ENCODE measurements around the gene SMIM1.
"Not testable (repeated sequence)": the region's sequence is repeated elsewhere in the genome, so short reads cannot be mapped to it uniquely, and the experiment has no call there.

SMIM1 gene, protein sequence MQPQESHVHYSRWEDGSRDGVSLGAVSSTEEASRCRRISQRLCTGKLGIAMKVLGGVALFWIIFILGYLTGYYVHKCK

DNA sequence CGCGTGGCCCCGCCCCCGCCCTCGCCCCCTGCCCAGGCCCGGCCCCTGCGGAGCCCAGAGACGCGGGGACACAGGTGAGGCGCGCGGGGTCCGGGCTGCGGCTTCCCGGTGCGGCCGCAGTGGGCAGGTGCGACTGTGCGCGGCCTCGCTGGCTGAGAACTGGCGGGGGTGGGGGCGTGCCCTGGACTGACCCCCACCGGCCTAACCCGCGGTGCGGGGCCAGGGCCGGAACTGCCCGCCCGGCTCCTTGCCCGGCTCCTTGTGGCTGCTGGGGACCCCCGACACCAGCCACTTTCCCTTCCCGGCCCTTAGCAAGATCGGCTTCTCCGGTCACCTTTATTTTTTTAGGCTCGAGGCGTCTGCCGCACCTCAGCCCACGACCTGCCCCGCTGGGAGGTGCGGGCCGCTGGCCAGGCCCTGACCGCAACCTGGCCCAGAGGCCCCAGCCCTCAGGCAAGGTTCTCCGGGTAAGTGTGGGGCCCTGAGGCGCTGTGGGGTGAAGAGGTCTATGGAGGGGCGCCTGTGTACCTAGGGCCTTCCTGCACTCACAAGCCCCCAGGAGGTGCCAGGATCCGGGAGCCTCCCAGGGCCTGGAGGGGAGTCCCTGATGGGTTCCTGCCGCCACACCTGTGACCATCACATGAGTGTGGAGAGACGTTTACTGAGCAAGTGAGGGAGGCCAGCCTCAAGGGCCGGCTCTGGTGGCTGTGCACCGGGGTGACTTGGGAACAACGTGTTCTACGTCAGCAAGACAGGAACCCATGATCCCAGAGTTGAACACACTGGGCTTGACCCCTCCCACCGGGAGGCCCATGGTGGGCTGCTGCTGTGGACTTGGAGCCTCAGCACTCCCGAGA, at the start of gene SMIM1:
SMIM1 (plus strand) TSS at position 35 of the 857 bp plus-strand sequence. CDS start 2,625 bp downstream, outside the sequence.
- Mint-ChIP-seq H3K36me3 (no peaks in the 10 kb centered on the region), H3K4me3 (peak within 1 kb of the TSS; percentile 80), H3K9me3 (ENCODE audit: low read depth) (no peaks in the 10 kb centered on the region), H3K4me1 (ENCODE audit: low read depth) (peaks cover 9% of the 10 kb centered on the region), H3K27me3 (no peaks in the 10 kb centered on the region), H3K27ac (peak within 1 kb of the TSS; percentile 83)

GRCh38 chr1:3722846-3723245, 49.7 kb upstream of the SMIM1 start:
- no peaks in the 10 kb centered on the region for H3K9me3 Mint-ChIP-seq (ENCODE audit: low read depth)
- peaks cover 1% of the 10 kb centered on the region for H3K27me3 Mint-ChIP-seq
- no peaks in the 10 kb centered on the region for H3K36me3 Mint-ChIP-seq
- H3K27ac Mint-ChIP-seq = no peak overlapping the region
- no peak overlapping the region for H3K4me3 Mint-ChIP-seq
- peaks cover 1% of the 10 kb centered on the region for H3K4me1 Mint-ChIP-seq (ENCODE audit: low read depth)

GRCh38 chr1:3724416-3725030, 48.0 kb upstream of the SMIM1 start:
- not testable (repeated sequence) for H3K27me3 Mint-ChIP-seq; H3K9me3 Mint-ChIP-seq (ENCODE audit: low read depth); H3K4me3 Mint-ChIP-seq; H3K4me1 Mint-ChIP-seq (ENCODE audit: low read depth); H3K36me3 Mint-ChIP-seq; H3K27ac Mint-ChIP-seq

- no peak overlapping the region for H3K27ac Mint-ChIP-seq
- H3K9me3 Mint-ChIP-seq (ENCODE audit: low read depth) = no peaks in the 10 kb centered on the region
- no peak overlapping the region for H3K4me3 Mint-ChIP-seq
- peaks cover 1% of the 10 kb centered on the region for H3K27me3 Mint-ChIP-seq
- no peaks in the 10 kb centered on the region for H3K36me3 Mint-ChIP-seq
- H3K4me1 Mint-ChIP-seq (ENCODE audit: low read depth) = peaks cover 1% of the 10 kb centered on the region
These were observed 47.2 kb upstream of the SMIM1 start for GRCh38 chr1:3725366-3725765.

- peaks cover 1% of the 10 kb centered on the region for H3K27me3 Mint-ChIP-seq
- no peaks in the 10 kb centered on the region for H3K9me3 Mint-ChIP-seq (ENCODE audit: low read depth)
- H3K36me3 Mint-ChIP-seq = no peaks in the 10 kb centered on the region
- no peak overlapping the region for H3K4me3 Mint-ChIP-seq
- no peaks in the 10 kb centered on the region for H3K4me1 Mint-ChIP-seq (ENCODE audit: low read depth)
- no peak overlapping the region for H3K27ac Mint-ChIP-seq
These were observed 45.3 kb upstream of the SMIM1 start for GRCh38 chr1:3727042-3727824.

- Mint-ChIP-seq H3K27ac (no peak overlapping the region), H3K36me3 (no peaks in the 10 kb centered on the region), H3K4me3 (no peak overlapping the region), H3K27me3 (peaks cover 1% of the 10 kb centered on the region), H3K9me3 (ENCODE audit: low read depth) (no peaks in the 10 kb centered on the region), H3K4me1 (ENCODE audit: low read depth) (no peaks in the 10 kb centered on the region)
These were observed 44.4 kb upstream of the SMIM1 start for GRCh38 chr1:3727825-3728776.

DNA sequence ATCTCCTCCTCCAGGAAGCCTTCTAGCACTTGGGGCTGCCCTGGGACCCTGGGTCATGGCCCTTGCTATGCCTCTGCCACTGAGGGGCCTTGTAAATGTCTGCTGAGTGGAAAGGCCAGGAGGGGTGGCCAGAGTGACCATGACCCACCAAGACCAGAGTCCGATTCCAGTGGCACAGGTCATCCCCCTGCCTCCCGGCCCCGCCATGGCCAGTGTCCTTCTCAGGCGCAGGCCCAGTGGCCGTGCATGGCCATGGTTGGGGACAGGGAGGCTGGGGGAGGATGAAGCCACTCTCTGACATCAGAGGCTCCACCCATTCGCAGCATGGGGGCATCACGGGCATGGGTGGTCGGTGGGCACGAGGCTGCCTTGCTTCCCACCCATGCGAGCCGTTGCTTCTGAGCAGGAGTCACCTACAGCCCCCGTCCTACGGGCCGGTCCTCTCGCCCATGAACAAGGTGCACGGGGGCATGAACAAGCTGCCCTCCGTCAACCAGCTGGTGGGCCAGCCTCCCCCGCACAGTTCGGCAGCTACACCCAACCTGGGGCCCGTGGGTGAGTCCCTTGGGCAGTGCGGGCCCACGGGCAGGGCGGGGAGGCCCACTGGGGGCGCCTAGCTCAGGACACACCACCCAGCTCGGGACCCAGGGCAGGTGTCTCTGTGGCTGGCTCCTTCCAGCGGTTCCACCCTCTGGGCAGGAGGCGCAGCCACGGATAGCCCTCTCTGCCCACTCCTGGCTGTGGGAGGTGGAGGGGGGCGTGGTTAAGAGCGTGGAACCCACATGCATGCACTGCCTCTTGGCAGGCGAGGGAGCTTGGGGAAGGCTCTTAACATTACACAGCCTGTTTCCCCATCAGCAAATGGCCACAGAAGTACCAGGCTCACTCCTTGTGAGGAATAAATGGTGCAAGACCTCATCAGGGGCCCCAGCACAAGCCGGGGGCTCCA, 42.7 kb upstream of the SMIM1 start:
- no peaks in the 10 kb centered on the region for H3K36me3 Mint-ChIP-seq
- no peak overlapping the region for H3K4me3 Mint-ChIP-seq
- H3K27me3 Mint-ChIP-seq = no peaks in the 10 kb centered on the region
- H3K4me1 Mint-ChIP-seq (ENCODE audit: low read depth) = no peaks in the 10 kb centered on the region
- H3K9me3 Mint-ChIP-seq (ENCODE audit: low read depth) = no peaks in the 10 kb centered on the region
- no peak overlapping the region for H3K27ac Mint-ChIP-seq

GRCh38 chr1:3730543-3731247, 41.9 kb upstream of the SMIM1 start:
- Mint-ChIP-seq H3K4me3 (no peak overlapping the region), H3K36me3 (no peaks in the 10 kb centered on the region), H3K27ac (no peak overlapping the region), H3K4me1 (ENCODE audit: low read depth) (no peaks in the 10 kb centered on the region), H3K9me3 (ENCODE audit: low read depth) (no peaks in the 10 kb centered on the region), H3K27me3 (no peaks in the 10 kb centered on the region)

- Mint-ChIP-seq H3K27me3 (no peaks in the 10 kb centered on the region), H3K4me1 (ENCODE audit: low read depth) (no peaks in the 10 kb centered on the region), H3K4me3 (no peak overlapping the region), H3K9me3 (ENCODE audit: low read depth) (no peaks in the 10 kb centered on the region), H3K36me3 (peaks cover 2% of the 10 kb centered on the region), H3K27ac (no peak overlapping the region)
These were observed 40.7 kb upstream of the SMIM1 start for GRCh38 chr1:3731583-3732433.

GRCh38 chr1:3732434-3733093, 40.0 kb upstream of the SMIM1 start:
- peaks cover 2% of the 10 kb centered on the region for H3K36me3 Mint-ChIP-seq
- no peaks in the 10 kb centered on the region for H3K9me3 Mint-ChIP-seq (ENCODE audit: low read depth)
- H3K4me1 Mint-ChIP-seq (ENCODE audit: low read depth) = no peaks in the 10 kb centered on the region
- H3K4me3 Mint-ChIP-seq = no peak overlapping the region
- H3K27ac Mint-ChIP-seq = no peak overlapping the region
- no peaks in the 10 kb centered on the region for H3K27me3 Mint-ChIP-seq

DNA sequence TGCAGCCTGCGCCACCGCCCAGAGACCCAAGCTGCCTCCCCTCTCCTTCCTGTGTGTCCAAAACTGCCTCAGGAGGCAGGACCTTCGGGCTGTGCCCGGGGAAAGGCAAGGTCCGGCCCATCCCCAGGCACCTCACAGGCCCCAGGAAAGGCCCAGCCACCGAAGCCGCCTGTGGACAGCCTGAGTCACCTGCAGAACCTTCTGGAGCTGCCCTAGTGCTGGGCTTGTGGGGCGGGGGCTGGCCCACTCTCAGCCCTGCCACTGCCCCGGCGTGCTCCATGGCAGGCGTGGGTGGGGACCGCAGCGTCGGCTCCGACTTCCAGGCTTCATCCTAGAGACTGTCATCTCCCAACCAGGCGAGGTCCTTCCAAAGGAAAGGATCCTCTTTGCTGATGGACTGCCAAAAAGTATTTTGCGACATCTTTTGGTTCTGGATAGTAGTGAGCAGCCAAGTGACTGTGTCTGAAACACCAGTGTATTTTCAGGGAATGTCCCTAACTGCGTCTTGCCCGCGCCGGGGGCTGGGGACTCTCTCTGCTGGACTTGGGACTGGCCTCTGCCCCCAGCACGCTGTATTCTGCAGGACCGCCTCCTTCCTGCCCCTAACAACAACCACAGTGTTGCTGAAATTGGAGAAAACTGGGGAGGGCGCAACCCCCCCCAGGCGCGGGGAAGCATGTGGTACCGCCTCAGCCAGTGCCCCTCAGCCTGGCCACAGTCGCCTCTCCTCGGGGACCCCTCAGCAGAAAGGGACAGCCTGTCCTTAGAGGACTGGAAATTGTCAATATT, 39.3 kb upstream of the SMIM1 start:
- H3K27me3 Mint-ChIP-seq = no peaks in the 10 kb centered on the region
- no peaks in the 10 kb centered on the region for H3K4me1 Mint-ChIP-seq (ENCODE audit: low read depth)
- H3K27ac Mint-ChIP-seq = no peak overlapping the region
- no peaks in the 10 kb centered on the region for H3K9me3 Mint-ChIP-seq (ENCODE audit: low read depth)
- peaks cover 2% of the 10 kb centered on the region for H3K36me3 Mint-ChIP-seq
- H3K4me3 Mint-ChIP-seq = no peak overlapping the region
